Fibroblast of skin of left quadriceps (primary cell): ENCODE measurements around the gene BPGM.
"Not testable (repeated sequence)": the region's sequence is repeated elsewhere in the genome, so short reads cannot be mapped to it uniquely, and the experiment has no call there.

Experiments used
- DNase-seq, 2 experiments: peaks; one replicate each; pipeline ENCODE4 v3.0.0-alpha.2; 2013; ENCODE audit warnings: low read depth in 2 of 2

Gene BPGM

GRCh38 chr7:134665045-134665444 lies 18.4 kb downstream of the BPGM start:
- DNase-seq: not testable (repeated sequence)

GRCh38 chr7:134667899-134668298 lies 21.2 kb downstream of the BPGM start:
- no peak for DNase-seq

GRCh38 chr7:134669388-134669787 lies 22.7 kb downstream of the BPGM start:
- no peak for DNase-seq

- peak; percentile 51 to 57 for DNase-seq
Observed at GRCh38 chr7:134669845-134670373, 23.3 kb downstream of the BPGM start.

- no peak for DNase-seq
Observed at GRCh38 chr7:134671609-134672008, 25.0 kb downstream of the BPGM start.

- DNase-seq: no peak
Observed at GRCh38 chr7:134674424-134674823, 27.8 kb downstream of the BPGM start.

- no peak for DNase-seq
Observed at GRCh38 chr7:134676743-134677142, 30.1 kb downstream of the BPGM start.

- DNase-seq: no peak
Observed at GRCh38 chr7:134678115-134678514, 31.5 kb downstream of the BPGM start.

- DNase-seq: no peak
Observed at GRCh38 chr7:134679006-134679405, 32.4 kb downstream of the BPGM start.

- no peak for DNase-seq
Observed at GRCh38 chr7:134684165-134684564, 37.5 kb downstream of the BPGM start.

GRCh38 chr7:134685250-134685649 lies 38.6 kb downstream of the BPGM start:
- DNase-seq: no peak

- DNase-seq: no peak
Observed at GRCh38 chr7:134686786-134687185, 40.1 kb downstream of the BPGM start.

GRCh38 chr7:134689550-134689949 lies 42.9 kb downstream of the BPGM start:
- DNase-seq: not testable (repeated sequence)

GRCh38 chr7:134690016-134690415 lies 43.4 kb downstream of the BPGM start:
- DNase-seq: peak; percentile 50 to 56

- DNase-seq: no peak
Observed at GRCh38 chr7:134690614-134691504, 44.2 kb downstream of the BPGM start.

- DNase-seq: peak; percentile 53 to 56
Observed at GRCh38 chr7:134691546-134692343, 45.1 kb downstream of the BPGM start.

GRCh38 chr7:134692344-134692705 lies 45.7 kb downstream of the BPGM start:
- no peak for DNase-seq

- DNase-seq: peak; percentile 75 to 76
Observed at GRCh38 chr7:134693256-134693655, 46.6 kb downstream of the BPGM start.

- no peak for DNase-seq
Observed at GRCh38 chr7:134694299-134694698, 47.6 kb downstream of the BPGM start.

- no peak for DNase-seq
Observed at GRCh38 chr7:134694767-134695166, 48.1 kb downstream of the BPGM start.

- DNase-seq: peak; percentile 89
Observed at GRCh38 chr7:134695321-134695860, 48.7 kb downstream of the BPGM start.

GRCh38 chr7:134696261-134696660 lies 49.6 kb downstream of the BPGM start:
- no peak for DNase-seq
